Measurements from ENCODE around the gene RFNG.

RFNG gene

GRCh38 chr17:82048571-82048971 lies 3.0 kb downstream of the RFNG start:
- no peak overlapping the region for H3K4me3 ChIP-seq (ENCODE audit: low read length)
- peaks cover 19% of the 10 kb centered on the region for H3K79me2 ChIP-seq (ENCODE audit: control insufficient read depth, low read length)
- no peaks in the 10 kb centered on the region for H3K9me2 ChIP-seq (replicated peaks; ENCODE audit: control insufficient read depth, low read length)
- no peaks in the 10 kb centered on the region for H3F3A ChIP-seq (ENCODE audit: control insufficient read depth, insufficient read depth)
- H3K27me3 ChIP-seq (ENCODE audit: control insufficient read depth, low read length): no peaks in the 10 kb centered on the region
- H3K27ac ChIP-seq (ENCODE audit: low read depth, low read length): no peak overlapping the region
- peaks cover 4% of the 10 kb centered on the region; the same call in 1 of the 2 replicates for H3K36me3 ChIP-seq (ENCODE audit: control insufficient read depth, low read length)
- no peaks in the 10 kb centered on the region for H3K9me3 ChIP-seq (ENCODE audit: control insufficient read depth, insufficient read depth, low read length)
- peaks cover 3% of the 10 kb centered on the region; the same call in 1 of the 2 replicates for H4K20me1 ChIP-seq (ENCODE audit: control insufficient read depth, insufficient read depth, low read depth, low read length)
- TF ChIP-seq CTCF (IDR thresholded peaks at IDR 0.05; ENCODE audit: low read depth, low read length, poor library complexity, severe bottlenecking) (no peak), EZH2phosphoT487 (IDR thresholded peaks at IDR 0.05; ENCODE audit: borderline replicate concordance, low read length) (no peak)
- peaks cover 17% of the 10 kb centered on the region for H3K4me1 ChIP-seq (ENCODE audit: control insufficient read depth, low read length)
- H3K4me2 ChIP-seq (ENCODE audit: low read length): no peak overlapping the region

GRCh38 chr17:82047914-82048570 lies 3.6 kb downstream of the RFNG start:
- H3K27ac ChIP-seq (ENCODE audit: low read depth, low read length): no peak overlapping the region

GRCh38 chr17:82047379-82047778 lies 4.2 kb downstream of the RFNG start:
- Histone ChIP-seq H3K79me2 (ENCODE audit: control insufficient read depth, low read length) (peaks cover 7% of the 10 kb centered on the region), H3K4me3 (ENCODE audit: low read length) (no peak overlapping the region), H3K27ac (ENCODE audit: low read depth, low read length) (no peak overlapping the region), H3F3A (ENCODE audit: control insufficient read depth, insufficient read depth) (no peaks in the 10 kb centered on the region), H3K9me2 (replicated peaks; ENCODE audit: control insufficient read depth, low read length) (no peaks in the 10 kb centered on the region), H3K36me3 (ENCODE audit: control insufficient read depth, low read length) (no peaks in the 10 kb centered on the region), H3K9me3 (ENCODE audit: control insufficient read depth, insufficient read depth, low read length) (no peaks in the 10 kb centered on the region), H4K20me1 (ENCODE audit: control insufficient read depth, insufficient read depth, low read depth, low read length) (no peaks in the 10 kb centered on the region), H3K27me3 (ENCODE audit: control insufficient read depth, low read length) (no peaks in the 10 kb centered on the region), H3K4me2 (ENCODE audit: low read length) (no peak overlapping the region), H3K4me1 (ENCODE audit: control insufficient read depth, low read length) (peaks cover 9% of the 10 kb centered on the region)
- TF ChIP-seq EZH2phosphoT487 (IDR thresholded peaks at IDR 0.05; ENCODE audit: borderline replicate concordance, low read length) (no peak), CTCF (IDR thresholded peaks at IDR 0.05; ENCODE audit: low read depth, low read length, poor library complexity, severe bottlenecking) (no peak)

More at GRCh38 chr17:82047914-82048570, 3.6 kb downstream of the RFNG start:
- H3K4me1 ChIP-seq (ENCODE audit: control insufficient read depth, low read length): peaks cover 15% of the 10 kb centered on the region
- TF ChIP-seq CTCF (IDR thresholded peaks at IDR 0.05; ENCODE audit: low read depth, low read length, poor library complexity, severe bottlenecking) (no peak), EZH2phosphoT487 (IDR thresholded peaks at IDR 0.05; ENCODE audit: borderline replicate concordance, low read length) (no peak)
- no peaks in the 10 kb centered on the region for H3F3A ChIP-seq (ENCODE audit: control insufficient read depth, insufficient read depth)
- H3K4me2 ChIP-seq (ENCODE audit: low read length): no peak overlapping the region
- peaks cover 13% of the 10 kb centered on the region for H3K79me2 ChIP-seq (ENCODE audit: control insufficient read depth, low read length)
- H3K36me3 ChIP-seq (ENCODE audit: control insufficient read depth, low read length): no peaks in the 10 kb centered on the region
- no peak overlapping the region for H3K4me3 ChIP-seq (ENCODE audit: low read length)
- H3K9me3 ChIP-seq (ENCODE audit: control insufficient read depth, insufficient read depth, low read length): no peaks in the 10 kb centered on the region
- H3K27me3 ChIP-seq (ENCODE audit: control insufficient read depth, low read length): no peaks in the 10 kb centered on the region
- H3K9me2 ChIP-seq (replicated peaks; ENCODE audit: control insufficient read depth, low read length): no peaks in the 10 kb centered on the region
- H4K20me1 ChIP-seq (ENCODE audit: control insufficient read depth, insufficient read depth, low read depth, low read length): peaks cover 3% of the 10 kb centered on the region; the same call in 1 of the 2 replicates
